Measurements from ENCODE around the gene IGSF6. TPM values are rescaled to one million over a fixed set of nuclear protein-coding genes. Genes with fewer than 3 reads are reported as not detected.

Gene IGSF6
- total RNA-seq, 2 experiments from 2014 or later: 0.28 to 0.30 TPM

DNA sequence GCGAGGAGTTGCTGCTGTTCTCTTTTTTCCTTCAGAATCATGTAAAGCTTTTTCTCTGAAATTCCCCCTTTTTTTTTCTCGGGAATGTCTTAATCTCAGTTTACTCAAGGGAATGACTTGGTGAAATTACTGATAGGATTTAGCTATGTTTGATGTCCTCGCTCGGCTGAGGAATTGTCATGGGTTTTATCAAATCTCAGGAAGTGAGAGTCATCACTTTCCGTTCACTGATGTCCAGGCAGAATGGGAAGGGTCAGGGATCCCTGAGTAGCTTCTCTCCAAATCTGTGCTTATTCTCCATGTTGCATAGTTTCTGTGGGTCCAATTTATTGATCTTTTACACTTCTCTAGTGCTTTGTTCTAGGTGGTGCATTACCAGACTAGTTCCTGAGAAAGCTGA lies 6.3 kb downstream of the IGSF6 start:
- ChIA-PET POLR2A (interaction anchor here (0.8 to 2.1 kb wide), 6 partner anchors 41 to 139 kb away, joined by 3 to 10 read pairs (median 4); no protein-coding TSS in a partner anchor), CTCF (ENCODE audit: unreplicated experiment) (interaction anchor here (1.7 kb wide), 1 partner anchor 11 kb away, joined by 4 read pairs; no protein-coding TSS in a partner anchor)
- H4K20me1 ChIP-seq (ENCODE audit: insufficient read depth, low read length): no peaks in the 10 kb centered on the region
- intact Hi-C loops (cut with micrococcal nuclease; ENCODE audit: unreplicated experiment): no loop called here
- DNase-seq (ENCODE audit: low spot score): no peak
- H3K9me2 ChIP-seq (ENCODE audit: insufficient read depth, low read length): no peaks in the 10 kb centered on the region
- peaks cover 13% of the 10 kb centered on the region; the same call in 1 of the 2 replicates for H3K36me3 ChIP-seq (ENCODE audit: insufficient read depth, low read length)
- H3K4me3 ChIP-seq (ENCODE audit: low read depth, low read length, poor library complexity, severe bottlenecking): peak overlapping the region; percentile 58
- peak overlapping the region; percentile 74 for H3K4me2 ChIP-seq (ENCODE audit: low read length)
- H3K79me2 ChIP-seq (ENCODE audit: insufficient read depth, low read depth, low read length): peaks cover 65% of the 10 kb centered on the region
- no peak overlapping the region; the same call in 1 of the 2 replicates for H2AFZ ChIP-seq (ENCODE audit: low read length)
- no TSS peak for BruUV-seq (replicated peaks)
- TF ChIP-seq, protein P1, sequence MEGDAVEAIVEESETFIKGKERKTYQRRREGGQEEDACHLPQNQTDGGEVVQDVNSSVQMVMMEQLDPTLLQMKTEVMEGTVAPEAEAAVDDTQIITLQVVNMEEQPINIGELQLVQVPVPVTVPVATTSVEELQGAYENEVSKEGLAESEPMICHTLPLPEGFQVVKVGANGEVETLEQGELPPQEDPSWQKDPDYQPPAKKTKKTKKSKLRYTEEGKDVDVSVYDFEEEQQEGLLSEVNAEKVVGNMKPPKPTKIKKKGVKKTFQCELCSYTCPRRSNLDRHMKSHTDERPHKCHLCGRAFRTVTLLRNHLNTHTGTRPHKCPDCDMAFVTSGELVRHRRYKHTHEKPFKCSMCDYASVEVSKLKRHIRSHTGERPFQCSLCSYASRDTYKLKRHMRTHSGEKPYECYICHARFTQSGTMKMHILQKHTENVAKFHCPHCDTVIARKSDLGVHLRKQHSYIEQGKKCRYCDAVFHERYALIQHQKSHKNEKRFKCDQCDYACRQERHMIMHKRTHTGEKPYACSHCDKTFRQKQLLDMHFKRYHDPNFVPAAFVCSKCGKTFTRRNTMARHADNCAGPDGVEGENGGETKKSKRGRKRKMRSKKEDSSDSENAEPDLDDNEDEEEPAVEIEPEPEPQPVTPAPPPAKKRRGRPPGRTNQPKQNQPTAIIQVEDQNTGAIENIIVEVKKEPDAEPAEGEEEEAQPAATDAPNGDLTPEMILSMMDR (conservative IDR thresholded peaks at IDR 0.05; ENCODE audit: low read length): no peak
- TF ChIP-seq EZH2phosphoT487 (IDR thresholded peaks at IDR 0.05; ENCODE audit: borderline replicate concordance, low read depth, low read length): no peak
- peak overlapping the region; percentile 95 for H3K27ac ChIP-seq (ENCODE audit: low read depth, low read length, poor library complexity, severe bottlenecking)
- peaks cover 87% of the 10 kb centered on the region for H3K4me1 ChIP-seq (ENCODE audit: insufficient read depth, low read length, poor library complexity, severe bottlenecking)
- no peaks in the 10 kb centered on the region for H3K9me3 ChIP-seq (ENCODE audit: low read length)

DNA sequence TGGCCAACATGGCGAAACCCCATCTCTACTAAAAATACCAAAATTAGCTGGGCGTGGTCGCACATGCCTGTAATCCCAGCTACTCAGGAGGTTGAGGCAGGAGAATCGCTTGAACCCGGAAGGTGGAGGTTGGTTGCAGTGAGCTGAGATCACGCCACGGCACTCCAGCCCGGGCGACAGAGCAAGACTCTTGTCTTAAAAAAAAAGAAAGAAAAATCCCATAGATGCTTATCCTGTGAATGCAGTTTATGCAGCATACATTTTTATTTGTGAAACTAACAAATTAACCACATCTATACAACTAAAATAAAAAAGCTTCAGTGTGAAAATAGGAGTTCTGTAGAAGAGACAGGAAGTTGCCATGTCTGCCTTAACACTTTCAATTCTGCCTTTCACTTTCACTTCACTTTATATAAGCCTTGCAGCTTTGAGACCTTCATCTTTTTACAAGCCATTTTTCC lies 7.1 kb downstream of the IGSF6 start:
- H3K36me3 ChIP-seq (ENCODE audit: insufficient read depth, low read length): peaks cover 13% of the 10 kb centered on the region; the same call in 1 of the 2 replicates
- DNase-seq (ENCODE audit: low spot score): peak; percentile 86
- CTCF ChIA-PET (ENCODE audit: unreplicated experiment): interaction anchor here (0.6 to 1.7 kb wide), 3 partner anchors 12 to 546 kb away, joined by 3 to 4 read pairs (median 3); no protein-coding TSS in a partner anchor
- TF ChIP-seq, protein P1 (conservative IDR thresholded peaks at IDR 0.05; ENCODE audit: low read length): no peak
- no peaks in the 10 kb centered on the region for H3K9me3 ChIP-seq (ENCODE audit: low read length)
- H3K27ac ChIP-seq (ENCODE audit: low read depth, low read length, poor library complexity, severe bottlenecking): peak overlapping the region; percentile 95
- H3K4me2 ChIP-seq (ENCODE audit: low read length): peak overlapping the region; percentile 74
- no peaks in the 10 kb centered on the region for H4K20me1 ChIP-seq (ENCODE audit: insufficient read depth, low read length)
- H2AFZ ChIP-seq (ENCODE audit: low read length): peak overlapping the region; percentile 0; the same call in 1 of the 2 replicates
- BruUV-seq (replicated peaks): no TSS peak
- peak overlapping the region; percentile 58 for H3K4me3 ChIP-seq (ENCODE audit: low read depth, low read length, poor library complexity, severe bottlenecking)
- POLR2A ChIA-PET: interaction anchor here (0.6 to 2.1 kb wide), 8 partner anchors 9 to 1157 kb away, joined by 3 to 10 read pairs (median 4); no protein-coding TSS in a partner anchor
- intact Hi-C loops (cut with micrococcal nuclease; ENCODE audit: unreplicated experiment): loop anchor here (1.0 to 2.0 kb wide), 2 partner anchors 46 to 61 kb away; partner anchors contain the start of gene METTL9
- peaks cover 85% of the 10 kb centered on the region for H3K4me1 ChIP-seq (ENCODE audit: insufficient read depth, low read length, poor library complexity, severe bottlenecking)
- H3K9me2 ChIP-seq (ENCODE audit: insufficient read depth, low read length): no peaks in the 10 kb centered on the region
- H3K79me2 ChIP-seq (ENCODE audit: insufficient read depth, low read depth, low read length): peaks cover 68% of the 10 kb centered on the region

DNA sequence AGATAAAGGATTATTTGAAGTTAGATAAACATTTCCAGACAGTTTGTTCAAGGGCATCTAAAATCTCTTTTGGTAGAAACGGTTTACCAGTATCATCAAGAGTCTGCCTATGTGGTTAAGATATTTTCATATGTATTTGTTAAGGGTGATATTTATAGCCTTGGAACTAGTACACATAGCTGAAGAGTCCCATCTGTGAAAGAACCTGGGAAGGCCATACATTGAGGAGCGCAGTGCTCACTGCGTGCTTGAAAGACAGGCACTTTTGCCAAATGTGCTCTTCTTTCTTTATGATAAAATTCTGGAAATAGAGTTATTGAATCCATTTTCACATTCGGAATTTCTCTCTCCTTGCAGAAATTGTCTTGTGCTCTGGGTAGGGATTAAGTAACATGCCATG lies 7.7 kb downstream of the IGSF6 start:
- TSS peak; percentile 73 for BruUV-seq (replicated peaks)
- Histone ChIP-seq H3K4me1 (ENCODE audit: insufficient read depth, low read length, poor library complexity, severe bottlenecking) (peaks cover 84% of the 10 kb centered on the region), H3K27ac (ENCODE audit: low read depth, low read length, poor library complexity, severe bottlenecking) (peak overlapping the region; percentile 95), H3K4me2 (ENCODE audit: low read length) (peak overlapping the region; percentile 74), H3K36me3 (ENCODE audit: insufficient read depth, low read length) (peaks cover 13% of the 10 kb centered on the region; the same call in 1 of the 2 replicates), H2AFZ (ENCODE audit: low read length) (peak overlapping the region; percentile 6; the same call in 1 of the 2 replicates), H3K4me3 (ENCODE audit: low read depth, low read length, poor library complexity, severe bottlenecking) (peak overlapping the region; percentile 58), H4K20me1 (ENCODE audit: insufficient read depth, low read length) (no peaks in the 10 kb centered on the region), H3K9me3 (ENCODE audit: low read length) (no peaks in the 10 kb centered on the region), H3K9me2 (ENCODE audit: insufficient read depth, low read length) (no peaks in the 10 kb centered on the region), H3K79me2 (ENCODE audit: insufficient read depth, low read depth, low read length) (peaks cover 68% of the 10 kb centered on the region)
- no peak for TF ChIP-seq EZH2phosphoT487 (IDR thresholded peaks at IDR 0.05; ENCODE audit: borderline replicate concordance, low read depth, low read length)
- TF ChIP-seq, protein P1 (conservative IDR thresholded peaks at IDR 0.05; ENCODE audit: low read length): no peak
- intact Hi-C loops (cut with micrococcal nuclease; ENCODE audit: unreplicated experiment): loop anchor here (1.0 to 2.0 kb wide), 2 partner anchors 46 to 60 kb away; partner anchors contain the start of gene METTL9
- peak; percentile 42 for DNase-seq (ENCODE audit: low spot score)
- ChIA-PET CTCF (ENCODE audit: unreplicated experiment) (interaction anchor here (0.6 to 1.2 kb wide), 2 partner anchors 125 to 547 kb away, joined by 3 read pairs; no protein-coding TSS in a partner anchor), POLR2A (interaction anchor here (0.6 to 2.1 kb wide), 5 partner anchors 8 to 1157 kb away, joined by 3 to 10 read pairs (median 4); no protein-coding TSS in a partner anchor)

Data from OCI-LY7 (cell line).